Gastroesophageal sphincter (tissue), 3 donors: Measurements from ENCODE around the gene ATP2A1.

Experiments
- EP300 ChIP-seq: sonication (generic); formaldehyde crosslinking; IDR thresholded peaks from one replicate; pipeline ENCODE4 v1.6.1; 2017; ENCODE audit warnings: antibody characterized with exemption, mild to moderate bottlenecking
- POLR2AphosphoS5 ChIP-seq: sonication (generic); formaldehyde crosslinking; IDR thresholded peaks from one replicate; pipeline ENCODE4 v1.6.1; 2017; ENCODE audit warnings: antibody characterized with exemption
- TF ChIP-seq, protein P1 (sequence below), 4 experiments: fragments of 200-600 bp in 2 of 4; fragments of 450-650 bp in 2 of 4; sonication (generic) in 1 of 4; IDR thresholded peaks; one replicate each; pipeline ENCODE4 v1.5.1; 2017 to 2019; ENCODE audit warnings: antibody characterized with exemption in 4 of 4, mild to moderate bottlenecking in 2 of 4, moderate library complexity in 2 of 4

DNA sequence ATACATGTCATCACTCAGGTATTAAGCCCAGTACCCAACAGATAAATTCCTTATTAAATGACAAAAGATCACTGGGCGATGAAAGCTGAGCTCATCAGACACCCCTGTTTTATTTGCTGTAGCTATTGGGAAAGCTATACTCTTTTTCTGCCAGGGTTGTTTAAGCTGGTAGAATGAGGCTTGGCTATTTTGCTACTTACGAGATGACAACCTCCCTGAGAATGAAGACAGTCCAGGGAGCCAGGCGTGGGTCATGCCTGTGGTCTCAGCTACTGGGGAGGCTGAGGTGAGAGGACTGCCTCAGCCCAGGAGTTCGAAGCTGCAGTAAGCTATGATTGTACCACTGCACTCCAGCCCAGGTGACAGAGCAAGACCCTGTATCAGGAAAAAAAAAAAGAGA is 19.0 kb upstream of the ATP2A1 start:
- TF ChIP-seq, protein P1, sequence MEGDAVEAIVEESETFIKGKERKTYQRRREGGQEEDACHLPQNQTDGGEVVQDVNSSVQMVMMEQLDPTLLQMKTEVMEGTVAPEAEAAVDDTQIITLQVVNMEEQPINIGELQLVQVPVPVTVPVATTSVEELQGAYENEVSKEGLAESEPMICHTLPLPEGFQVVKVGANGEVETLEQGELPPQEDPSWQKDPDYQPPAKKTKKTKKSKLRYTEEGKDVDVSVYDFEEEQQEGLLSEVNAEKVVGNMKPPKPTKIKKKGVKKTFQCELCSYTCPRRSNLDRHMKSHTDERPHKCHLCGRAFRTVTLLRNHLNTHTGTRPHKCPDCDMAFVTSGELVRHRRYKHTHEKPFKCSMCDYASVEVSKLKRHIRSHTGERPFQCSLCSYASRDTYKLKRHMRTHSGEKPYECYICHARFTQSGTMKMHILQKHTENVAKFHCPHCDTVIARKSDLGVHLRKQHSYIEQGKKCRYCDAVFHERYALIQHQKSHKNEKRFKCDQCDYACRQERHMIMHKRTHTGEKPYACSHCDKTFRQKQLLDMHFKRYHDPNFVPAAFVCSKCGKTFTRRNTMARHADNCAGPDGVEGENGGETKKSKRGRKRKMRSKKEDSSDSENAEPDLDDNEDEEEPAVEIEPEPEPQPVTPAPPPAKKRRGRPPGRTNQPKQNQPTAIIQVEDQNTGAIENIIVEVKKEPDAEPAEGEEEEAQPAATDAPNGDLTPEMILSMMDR (IDR thresholded peaks at IDR 0.05), result no peak
- TF ChIP-seq EP300 (no peak), POLR2AphosphoS5 (no peak)
